ENCODE results near the gene OTOP2. TPM values are rescaled to one million over a fixed set of nuclear protein-coding genes. Genes with fewer than 3 reads are reported as not detected.

The OTOP2 gene
- total and polyA plus RNA-seq, 2 of the 8 experiments (the other 6 are each of a cell fraction or from before 2014, with no cell fraction given): 0.23 TPM; not detected in 1

DNA sequence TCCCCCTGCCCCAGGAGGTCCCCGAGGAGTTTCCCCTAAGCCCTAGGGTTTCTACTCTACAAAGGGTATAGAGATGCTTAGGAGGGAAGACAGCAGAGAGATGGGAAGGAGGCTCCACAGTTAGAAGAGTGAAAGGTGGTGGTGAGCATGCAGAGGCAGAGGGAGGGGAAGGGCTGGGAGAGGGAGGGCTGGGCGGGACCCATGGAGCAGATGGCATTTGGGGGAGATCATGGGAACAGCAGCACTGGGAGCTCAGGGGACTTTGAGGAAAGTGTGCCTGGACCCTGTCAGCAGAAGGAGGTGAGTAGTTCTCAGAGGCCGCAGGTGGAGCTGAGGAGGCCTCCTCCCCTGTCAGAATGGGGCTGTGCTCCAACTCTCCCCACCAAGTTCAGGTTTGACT is 11.0 kb downstream of the OTOP2 start:
- Histone ChIP-seq H3K4me2 (ENCODE audit: insufficient read depth in 1 of 2, low read depth in 2 of 2, low read length in 2 of 2) (peak overlapping the region; percentile 70), H3K79me2 (ENCODE audit: control insufficient read depth in 1 of 2, insufficient read depth in 2 of 2, low read length in 2 of 2) (no peaks in the 10 kb centered on the region), H3K23ac (ENCODE audit: insufficient read length) (no peak overlapping the region), H3K14ac (ENCODE audit: insufficient read length) (no peak overlapping the region), H2BK120ac (replicated peaks; ENCODE audit: low read depth, low read length) (no peak overlapping the region), H3K79me1 (ENCODE audit: low read depth, low read length) (no peaks in the 10 kb centered on the region), H3K27me3 (replicated peaks in 1 of 4; ENCODE audit: control insufficient read depth in 3 of 4, extremely low read depth in 1 of 4, insufficient read depth in 3 of 4, low read length in 3 of 4) (peaks cover 22 to 62% (median 53%) of the 10 kb centered on the region in 4 experiments), H2BK5ac (ENCODE audit: low read depth, low read length) (no peak overlapping the region), H3K9ac (replicated peaks in 1 of 4; ENCODE audit: extremely low read depth in 1 of 4, low read depth in 3 of 4, low read length in 3 of 4) (no peak overlapping the region), H3K4ac (replicated peaks; ENCODE audit: insufficient read length, low read depth, low read length) (no peak overlapping the region), H3K36me3 (ENCODE audit: control insufficient read depth in 2 of 4, insufficient read depth in 4 of 4, low read length in 3 of 4) (no peaks in the 10 kb centered on the region), H2BK20ac (ENCODE audit: low read length) (no peak overlapping the region), H4K8ac (ENCODE audit: extremely low read depth, insufficient read depth, low read length) (no peak overlapping the region), H3K18ac (ENCODE audit: extremely low read depth, low read length) (no peak overlapping the region), H2BK12ac (ENCODE audit: low read depth, low read length) (no peak overlapping the region), H3K27ac (ENCODE audit: low read depth, low read length) (no peak overlapping the region), H3K4me1 (replicated peaks in 1 of 4; ENCODE audit: control insufficient read depth in 3 of 4, insufficient read depth in 4 of 4, low read length in 3 of 4) (peaks cover 0 to 6% (median 5%) of the 10 kb centered on the region in 4 experiments; a peak in 4 of 7 replicates), H4K5ac (ENCODE audit: insufficient read length, low read depth, low read length) (no peak overlapping the region), H4K20me1 (replicated peaks in 1 of 2; ENCODE audit: control insufficient read depth in 1 of 2, insufficient read depth in 2 of 2, low read length in 2 of 2) (peaks cover 2 to 6% of the 10 kb centered on the region in 2 experiments), H2AFZ (ENCODE audit: low read length) (no peak overlapping the region), H3K56ac (replicated peaks; ENCODE audit: insufficient read length, low read depth, low read length) (no peak overlapping the region), H3K9me3 (ENCODE audit: insufficient read depth in 2 of 2, low read depth in 1 of 2, low read length in 1 of 2) (no peaks in the 10 kb centered on the region), H2AK5ac (ENCODE audit: low read depth, low read length) (no peak overlapping the region), H4K91ac (replicated peaks; ENCODE audit: insufficient read length, low read length) (no peak overlapping the region), H3K23me2 (ENCODE audit: low read depth, low read length) (peaks cover 3% of the 10 kb centered on the region; the same call in 1 of the 2 replicates), H3K4me3 (ENCODE audit: extremely low read depth in 1 of 4, insufficient read depth in 2 of 4, low read depth in 3 of 4, low read length in 4 of 4) (peak overlapping the region; percentile 28 to 54 (median 36); a peak in 5 of 8 replicates), H2BK15ac (ENCODE audit: low read length) (0 out of 2 replicates have a peak overlapping the region, but pooled peaks have one; percentile 16)
- WGBS, 2 experiments (ENCODE audit: extremely low coverage in 1 of 2, insufficient coverage in 1 of 2, insufficient read length in 1 of 2, insufficient replicate concordance in 2 of 2, low coverage in 1 of 2, low lambda C conversion rate in 2 of 2, missing lambda C conversion rate in 1 of 2): 53% methylated on average over 1 of the region's 3 CpGs; no CpG with 5 or more reads in 1 of the 2 experiments
- POLR2A ChIA-PET (ENCODE audit: partially characterized antibody): interaction anchor here (0.7 to 0.8 kb wide), 2 partner anchors 9 to 70 kb away, joined by 3 to 4 read pairs; no protein-coding TSS in a partner anchor
- DNase-seq (ENCODE audit: low read depth in 1 of 2, low spot score in 2 of 2) (no peak), FAIRE-seq (no peak)
- CTCF ChIA-PET (ENCODE audit: partially characterized antibody): interaction anchor here (0.9 to 49.9 kb wide), 7 partner anchors 9 to 69 kb away, joined by 3 to 1072 read pairs (median 4); partner anchors contain the start of gene OTOP2
- no peak for TF ChIP-seq EZH2 (IDR thresholded peaks at IDR 0.05; ENCODE audit: low read depth, low read length, severe bottlenecking)
- TF ChIP-seq JUND (IDR thresholded peaks at IDR 0.05; ENCODE audit: low read length): no peak
- TF ChIP-seq EGR1 (IDR thresholded peaks at IDR 0.05; ENCODE audit: borderline replicate concordance, low read depth, low read length): no peak
- TF ChIP-seq FOSL1 (IDR thresholded peaks at IDR 0.05; ENCODE audit: insufficient read depth, low read depth, low read length): no peak
- no peak for TF ChIP-seq KDM5A (IDR thresholded peaks at IDR 0.05; ENCODE audit: low read length)
- TF ChIP-seq NRF1 (IDR thresholded peaks at IDR 0.05; ENCODE audit: low read depth, low read length): no peak
- no peak for TF ChIP-seq YY1 (IDR thresholded peaks at IDR 0.05; ENCODE audit: low read depth, low read length)
- no peak for TF ChIP-seq ASH2L (IDR thresholded peaks at IDR 0.05; ENCODE audit: low read length)
- no peak for TF ChIP-seq POLR2AphosphoS5 (IDR thresholded peaks at IDR 0.05; ENCODE audit: low read depth, low read length)
- TF ChIP-seq, protein P1, sequence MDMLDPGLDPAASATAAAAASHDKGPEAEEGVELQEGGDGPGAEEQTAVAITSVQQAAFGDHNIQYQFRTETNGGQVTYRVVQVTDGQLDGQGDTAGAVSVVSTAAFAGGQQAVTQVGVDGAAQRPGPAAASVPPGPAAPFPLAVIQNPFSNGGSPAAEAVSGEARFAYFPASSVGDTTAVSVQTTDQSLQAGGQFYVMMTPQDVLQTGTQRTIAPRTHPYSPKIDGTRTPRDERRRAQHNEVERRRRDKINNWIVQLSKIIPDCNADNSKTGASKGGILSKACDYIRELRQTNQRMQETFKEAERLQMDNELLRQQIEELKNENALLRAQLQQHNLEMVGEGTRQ (IDR thresholded peaks at IDR 0.05; ENCODE audit: low read length): no peak
- no peak for TF ChIP-seq BACH1 (IDR thresholded peaks at IDR 0.05; ENCODE audit: low read length)
- no peak for TF ChIP-seq POLR2A (IDR thresholded peaks at IDR 0.05; ENCODE audit: control extremely low read depth in 1 of 2, low read depth in 2 of 2, low read length in 2 of 2)
- TF ChIP-seq RFX5 (IDR thresholded peaks at IDR 0.05; ENCODE audit: borderline replicate concordance, low read depth, low read length): no peak
- TF ChIP-seq MAFK (IDR thresholded peaks at IDR 0.05; ENCODE audit: low read depth, low read length): no peak
- TF ChIP-seq CEBPB (IDR thresholded peaks at IDR 0.05; ENCODE audit: low read depth, low read length): no peak
